HepG2 (cell line): Measurements from ENCODE around the gene LTA4H. TPM values are rescaled to one million over a fixed set of nuclear protein-coding genes. Genes with fewer than 3 reads are reported as not detected.
A peak's percentile ranks its signal among the peaks of the same experiment; 100 is the strongest.

Experiments used
- ATAC-seq: fragments of 200-7000 bp; cut with Tn5 transposase; 3 replicates; pipeline ENCODE4 v1.9.1; 2020; ENCODE audit warnings: mild to moderate bottlenecking, moderate library complexity
- BruUV-seq: library from RNA; stranded (reverse); fragments of 400-500 nt; replicated peaks from 2 replicates; lab custom pipeline; 2021; lab: Mats Ljungman, UMichigan
- CTCF ChIA-PET: fragments of 300-600 bp; formaldehyde crosslinking; extraction: SDS; loops from one replicate; lab custom pipeline; 2021; ENCODE audit warnings: low total read pairs, inconsistent platforms, low intra/inter-chr PET ratio; lab: Yijun Ruan, JAX
- POLR2A ChIA-PET: fragments of 350-600 bp; sonication (Branson Sonifier 250); formaldehyde crosslinking; loops from one replicate; lab custom pipeline; 2020; ENCODE audit warnings: antibody characterized with exemption, inconsistent platforms; lab: Yijun Ruan, JAX
- DNase-seq: peaks from one replicate; pipeline ENCODE4 v3.0.0-alpha.2; 2015; ENCODE audit warnings: low spot score
- FAIRE-seq: peaks from 3 replicates; lab custom pipeline; 2011; peaks lifted over from hg19 to GRCh38; lab: Jason Lieb, UNC
- H2AFZ ChIP-seq: one replicate; pipeline ENCODE4 v1.6.1; 2011; ENCODE audit warnings: low read length, inconsistent platforms
- H3K27ac ChIP-seq: fragments of 300-600 bp; 3 replicates; pipeline ENCODE4 v1.8.0; 2011; ENCODE audit warnings: mixed run types, mild to moderate bottlenecking, mixed read lengths, low read length, inconsistent platforms; ENCODE audit not compliant: insufficient read depth; ENCODE audit errors: extremely low read length
- H3K27me3 ChIP-seq, 2 experiments: fragments of 200-600 bp in 1 of 2; 2 replicates in 1 of 2; 3 replicates in 1 of 2; pipeline versions ENCODE4 v1.6.0 to v1.8.0; 2011; ENCODE audit warnings: low read length in 2 of 2, mild to moderate bottlenecking in 2 of 2, moderate library complexity in 2 of 2, inconsistent platforms in 1 of 2; ENCODE audit not compliant: insufficient read depth in 2 of 2, control insufficient read depth in 1 of 2
- H3K36me3 ChIP-seq, 2 experiments: fragments of 200-600 bp in 1 of 2; replicated peaks in 1 of 2; 2 replicates in 1 of 2; 3 replicates in 1 of 2; pipeline versions ENCODE4 v1.5.1 to v1.8.0; 2011; ENCODE audit warnings: low read length in 2 of 2, inconsistent platforms in 1 of 2; ENCODE audit not compliant: insufficient read depth in 2 of 2, control insufficient read depth in 1 of 2
- H3K4me1 ChIP-seq: 2 replicates; pipeline ENCODE4 v1.5.1; 2012; ENCODE audit warnings: low read length, inconsistent platforms; ENCODE audit not compliant: insufficient read depth
- H3K4me2 ChIP-seq: 2 replicates; pipeline ENCODE4 v1.6.0; 2011; ENCODE audit warnings: low read depth, low read length, inconsistent platforms
- H3K4me3 ChIP-seq, 3 experiments: fragments of 200-600 bp in 1 of 3; sonication (generic), shearing (Covaris generic) in 1 of 3; replicated peaks in 1 of 3; 2 replicates each; pipeline ENCODE4 v1.5.1; 2011 to 2016; ENCODE audit warnings: low read length in 3 of 3, inconsistent platforms in 2 of 3, low read depth in 2 of 3, mild to moderate bottlenecking in 2 of 3, control low read depth in 1 of 3, mixed read lengths in 1 of 3; ENCODE audit not compliant: insufficient read depth in 1 of 3
- H3K79me2 ChIP-seq: one replicate; pipeline ENCODE4 v1.6.1; 2011; ENCODE audit warnings: low read length, inconsistent platforms; ENCODE audit not compliant: insufficient read depth
- H3K9ac ChIP-seq: 2 replicates; pipeline ENCODE4 v1.6.0; 2011; ENCODE audit warnings: mild to moderate bottlenecking, low read depth, low read length, inconsistent platforms; ENCODE audit not compliant: insufficient read depth
- H3K9me3 ChIP-seq: 2 replicates; pipeline ENCODE4 v1.5.1; 2012; ENCODE audit warnings: mild to moderate bottlenecking, low read length
- H4K20me1 ChIP-seq: 2 replicates; pipeline ENCODE4 v1.6.0; 2011; ENCODE audit warnings: inconsistent platforms, mild to moderate bottlenecking, low read length, moderate library complexity; ENCODE audit not compliant: insufficient read depth
- ATAD3A ChIP-seq: sonication (generic); formaldehyde crosslinking; IDR thresholded peaks from 2 replicates; pipeline ENCODE4 v1.4.0; 2020; ENCODE audit warnings: missing genetic modification reagents
- CEBPG ChIP-seq: IDR thresholded peaks from 2 replicates; pipeline ENCODE4 v1.6.1; 2016
- ELK4 ChIP-seq: sonication (generic); formaldehyde crosslinking; IDR thresholded peaks from 2 replicates; pipeline ENCODE4 v1.9.0; 2021; ENCODE audit warnings: missing genetic modification reagents, borderline replicate concordance
- EP300 ChIP-seq, 3 experiments: sonication (generic) in 1 of 3; formaldehyde crosslinking in 1 of 3; IDR thresholded peaks; 2 replicates each; pipeline versions ENCODE4 v1.5.1 to v1.6.1; 2011 to 2020; ENCODE audit warnings: low read depth in 2 of 3, low read length in 2 of 3, borderline replicate concordance in 1 of 3, improper control_type of control experiment in 1 of 3, mild to moderate bottlenecking in 1 of 3, missing genetic modification reagents in 1 of 3, moderate library complexity in 1 of 3
- ETV5 ChIP-seq: IDR thresholded peaks from 2 replicates; pipeline ENCODE4 v1.6.1; 2018; ENCODE audit warnings: missing biosample characterization, missing genetic modification reagents, inconsistent platforms, borderline replicate concordance
- FOSL2 ChIP-seq: sonication (generic); formaldehyde crosslinking; IDR thresholded peaks from 2 replicates; pipeline ENCODE4 v1.4.0; 2020; ENCODE audit warnings: missing genetic modification reagents
- FOXP4 ChIP-seq: sonication (generic); formaldehyde crosslinking; IDR thresholded peaks from 2 replicates; pipeline ENCODE4 v1.4.0; 2020; ENCODE audit warnings: missing genetic modification reagents
- NR2F2 ChIP-seq: IDR thresholded peaks from 2 replicates; pipeline ENCODE4 v1.6.1; 2012; ENCODE audit warnings: low read depth, inconsistent platforms, borderline replicate concordance
- SOX13 ChIP-seq, 3 experiments: fragments of 450-650 bp in 1 of 3; sonication (generic) in 1 of 3; formaldehyde crosslinking in 1 of 3; IDR thresholded peaks in 2 of 3; conservative IDR thresholded peaks in 1 of 3; 2 replicates each; pipeline versions ENCODE4 v1.5.0 to v1.6.1; 2016 to 2020; ENCODE audit warnings: antibody characterized with exemption in 1 of 3, mild to moderate bottlenecking in 1 of 3, missing compliant biosample characterization in 1 of 3, missing genetic modification reagents in 1 of 3, moderate library complexity in 1 of 3
- SOX6 ChIP-seq, 2 experiments: fragments of 450-650 bp in 1 of 2; sonication (generic) in 1 of 2; formaldehyde crosslinking in 1 of 2; IDR thresholded peaks; 2 replicates each; pipeline versions ENCODE4 v1.4.0 to v1.6.1; 2017 to 2020; ENCODE audit warnings: antibody characterized with exemption in 1 of 2, mild to moderate bottlenecking in 1 of 2, missing genetic modification reagents in 1 of 2
- SP2 ChIP-seq: sonication (generic); formaldehyde crosslinking; IDR thresholded peaks from 2 replicates; pipeline ENCODE4 v1.5.1; 2020; ENCODE audit warnings: mild to moderate bottlenecking, missing genetic modification reagents
- TCF7 ChIP-seq: sonication (generic); IDR thresholded peaks from 2 replicates; pipeline ENCODE4 v1.6.1; 2016; ENCODE audit warnings: antibody characterized with exemption, low read depth
- ZBTB3 ChIP-seq: sonication (generic); formaldehyde crosslinking; IDR thresholded peaks from 2 replicates; pipeline ENCODE4 v1.4.0; 2020; ENCODE audit warnings: low read depth, mild to moderate bottlenecking, moderate library complexity, missing genetic modification reagents, borderline replicate concordance
- ZNF180 ChIP-seq: sonication (generic); formaldehyde crosslinking; IDR thresholded peaks from 2 replicates; pipeline ENCODE4 v1.4.0; 2020; ENCODE audit warnings: low read depth, missing genetic modification reagents, borderline replicate concordance
- ZNF274 ChIP-seq: sonication (generic); formaldehyde crosslinking; IDR thresholded peaks from 2 replicates; pipeline ENCODE4 v1.5.1; 2020; ENCODE audit warnings: mild to moderate bottlenecking, missing genetic modification reagents
- ZNF710 ChIP-seq: sonication (generic); formaldehyde crosslinking; IDR thresholded peaks from 2 replicates; pipeline ENCODE4 v1.5.0; 2020; ENCODE audit warnings: mild to moderate bottlenecking, missing genetic modification reagents, borderline replicate concordance
- WGBS: methylation state at CpG from one replicate; pipeline ENCODE4 v1.1.6; 2017; ENCODE audit warnings: low lambda C conversion rate; 5-methylcytosine and 5-hydroxymethylcytosine counted together
- in situ Hi-C: cut with HindIII; loops from 2 replicates; pipeline ENCODE4 v1.10.0; 2017; ENCODE audit warnings: low pct_unique_long_range_greater_than_20kb; ENCODE audit not compliant: extremely low pct_ligation_motif_present
- intact Hi-C: fragments of 100-400 bp; cut with micrococcal nuclease; formaldehyde crosslinking; loops from one replicate; pipeline ENCODE4 v1.10.0; 2022; ENCODE audit not compliant: unreplicated experiment
- polyA plus RNA-seq, 8 experiments: library from polyadenylated mRNA; depleted of rRNA in 3 of 8; stranded (reverse) in 7 of 8; unstranded in 1 of 8; fragments of >200 nt; fragmentation: Illumina TruSeq in 4 of 8; extraction: Trizol in 4 of 8; gene quantifications; 2 replicates each; pipeline versions ENCODE4 v1.2.1 to v1.2.3, GENCODE V29; 2011 to 2016; ENCODE audit warnings: low read depth in 4 of 8, missing spikeins in 1 of 8, mixed read lengths in 1 of 8; ENCODE audit not compliant: insufficient read depth in 1 of 8
- total RNA-seq, 5 experiments: library from RNA; depleted of rRNA; stranded (reverse); fragments of >200 nt; fragmentation: Illumina TruSeq; extraction: Trizol; gene quantifications; 2 replicates each; pipeline ENCODE4 v1.2.3, GENCODE V29; 2016; ENCODE audit warnings: low read depth in 1 of 5

Gene LTA4H
- total and polyA plus RNA-seq, 2 of the 13 experiments (the other 11 are each of a cell fraction or from before 2014, with no cell fraction given): 87.5 to 90.4 TPM

- TF ChIP-seq SOX6 (IDR thresholded peaks at IDR 0.05) (no peak), SOX6 (CRISPR knock-in tag; IDR thresholded peaks at IDR 0.05) (peak; percentile 61), SOX13 (IDR thresholded peaks at IDR 0.05) (no peak), SOX13 (CRISPR knock-in tag; conservative IDR thresholded peaks at IDR 0.05 in 1 of 2, IDR thresholded peaks at IDR 0.05 in 1 of 2) (peak in 1 of 2 experiments; percentile 54; a peak in 1 of 4 replicates), FOXP4 (CRISPR knock-in tag) (peak; percentile 62; the same call in 1 of the 2 replicates), CEBPG (CRISPR knock-in tag) (0 out of 2 replicates have a peak, but pooled peaks have one; percentile 18), NR2F2 (peak; percentile 44; the same call in 1 of the 2 replicates), EP300 (IDR thresholded peaks at IDR 0.05; ENCODE audit: low read depth in 2 of 2, low read length in 2 of 2) (peak in 1 of 2 experiments; percentile 70; a peak in 1 of 4 replicates), EP300 (CRISPR knock-in tag; IDR thresholded peaks at IDR 0.05; ENCODE audit: borderline replicate concordance) (no peak), FOSL2 (CRISPR knock-in tag) (0 out of 2 replicates have a peak, but pooled peaks have one; percentile 14)
These were observed 79.7 kb downstream of the LTA4H start (continued) for GRCh38 chr12:95955549-95956159.

- no peak for FAIRE-seq
- ChIA-PET CTCF (no interaction called here), POLR2A (interaction anchor here (1.4 kb wide), 1 partner anchor 9 kb away, joined by 14 read pairs; the partner anchor contains the start of genes AMDHD1 and CCDC38)
- TF ChIP-seq SP2: no peak
- TF ChIP-seq ZNF710: no peak
- TF ChIP-seq ZNF180 (CRISPR knock-in tag): no peak
- no peak for TF ChIP-seq ZNF274
- no peak for TF ChIP-seq ETV5 (CRISPR knock-in tag)
- no peak for TF ChIP-seq ELK4 (CRISPR knock-in tag)
- TF ChIP-seq ZBTB3 (CRISPR knock-in tag): no peak
- TF ChIP-seq TCF7: no peak
- TF ChIP-seq ATAD3A: no peak
These were observed 82.4 kb downstream of the LTA4H start for GRCh38 chr12:95953000-95953399.

More at GRCh38 chr12:95953000-95953399, 82.4 kb downstream of the LTA4H start:
- Histone ChIP-seq H3K36me3 (peaks cover 0 to 1% of the 10 kb centered on the region in 2 experiments; a peak in 2 of 5 replicates), H3K4me2 (no peak overlapping the region), H3K4me3 (no peak overlapping the region), H3K9me3 (no peaks in the 10 kb centered on the region), H3K9ac (no peak overlapping the region), H3K79me2 (no peaks in the 10 kb centered on the region), H3K27ac (no peak overlapping the region), H2AFZ (no peak overlapping the region), H3K27me3 (no peaks in the 10 kb centered on the region), H3K4me1 (peaks cover 63% of the 10 kb centered on the region), H4K20me1 (no peaks in the 10 kb centered on the region)
- BruUV-seq: no TSS peak
- in situ Hi-C loops: no loop called here
- intact Hi-C loops: loop anchor here (10.0 kb wide), 1 partner anchor 128 kb away; no protein-coding TSS in a partner anchor
- DNase-seq (no peak), ATAC-seq (no peak)
- 93% methylated on average over 1 of the region's 1 CpG for WGBS
